PFSK-1 (cell line): ENCODE measurements around the gene ANKRD49. TPM values are rescaled to one million over a fixed set of nuclear protein-coding genes. Genes with fewer than 3 reads are reported as not detected.

Source experiments
- FOXP2 ChIP-seq: optimal IDR thresholded peaks from 2 replicates; pipeline ENCODE3; 2011; ENCODE audit warnings: borderline replicate concordance, control low read depth, inconsistent platforms; ENCODE audit not compliant: insufficient read depth; ENCODE audit errors: extremely low read length, extremely low read depth
- POLR2AphosphoS5 ChIP-seq: IDR thresholded peaks from 2 replicates; pipeline ENCODE4 v1.6.1; 2012; ENCODE audit warnings: low read depth, mild to moderate bottlenecking, control low read depth, low read length, moderate library complexity
- REST ChIP-seq, 2 experiments: IDR thresholded peaks; 2 replicates each; pipeline versions ENCODE4 v1.6.1 to v1.8.0; 2011 to 2012; ENCODE audit warnings: low read depth in 2 of 2, low read length in 2 of 2, control low read depth in 1 of 2, inconsistent platforms in 1 of 2, mild to moderate bottlenecking in 1 of 2, moderate library complexity in 1 of 2; ENCODE audit not compliant: insufficient read depth in 1 of 2
- SIN3A ChIP-seq: IDR thresholded peaks from 2 replicates; pipeline ENCODE4 v1.6.1; 2012; ENCODE audit warnings: mild to moderate bottlenecking, low read length, moderate library complexity, borderline replicate concordance; ENCODE audit not compliant: insufficient read depth
- TAF1 ChIP-seq: IDR thresholded peaks from 2 replicates; pipeline ENCODE4 v1.6.1; 2012; ENCODE audit warnings: low read length, control low read depth, borderline replicate concordance; ENCODE audit not compliant: insufficient read depth
- polyA plus RNA-seq: library from polyadenylated mRNA; unstranded; fragments of >200 nt; gene quantifications from one replicate; pipeline ENCODE4 v1.2.1, GENCODE V29; 2012; ENCODE audit warnings: low read depth, missing spikeins; ENCODE audit not compliant: insufficient read length

ANKRD49 gene, protein sequence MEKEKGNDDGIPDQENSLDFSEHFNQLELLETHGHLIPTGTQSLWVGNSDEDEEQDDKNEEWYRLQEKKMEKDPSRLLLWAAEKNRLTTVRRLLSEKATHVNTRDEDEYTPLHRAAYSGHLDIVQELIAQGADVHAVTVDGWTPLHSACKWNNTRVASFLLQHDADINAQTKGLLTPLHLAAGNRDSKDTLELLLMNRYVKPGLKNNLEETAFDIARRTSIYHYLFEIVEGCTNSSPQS
- polyA plus RNA-seq, result 4.3 TPM

- TF ChIP-seq FOXP2, result no peak
- TF ChIP-seq POLR2AphosphoS5, result peak; percentile 83
- no peak; a peak in 1 of 4 replicates for TF ChIP-seq REST (IDR thresholded peaks at IDR 0.05; ENCODE audit: insufficient read depth in 1 of 2, low read depth in 2 of 2, low read length in 2 of 2)
- peak; percentile 97 for TF ChIP-seq SIN3A
- peak; percentile 40; the same call in 1 of the 2 replicates for TF ChIP-seq TAF1
These were observed at the start of gene ANKRD49, which contains the start of gene MRE11 for GRCh38 chr11:94493281-94494125. ANKRD49 (plus strand) TSS chr11:94493984; CDS start chr11:94496694, 2,710 bp downstream. MRE11 (minus strand) TSS chr11:94493844; CDS start chr11:94492801, 1,043 bp downstream.

GRCh38 chr11:94445641-94446040, 48.1 kb upstream of the ANKRD49 start:
- TF ChIP-seq POLR2AphosphoS5 (no peak), REST (IDR thresholded peaks at IDR 0.05; ENCODE audit: insufficient read depth in 1 of 2, low read depth in 2 of 2, low read length in 2 of 2) (no peak), TAF1 (no peak)

- TF ChIP-seq FOXP2 (no peak), SIN3A (no peak), TAF1 (no peak), REST (IDR thresholded peaks at IDR 0.05; ENCODE audit: insufficient read depth in 1 of 2, low read depth in 2 of 2, low read length in 2 of 2) (no peak), POLR2AphosphoS5 (no peak)
These were observed 46.6 kb upstream of the ANKRD49 start for GRCh38 chr11:94447149-94447548.

- no peak for TF ChIP-seq TAF1
These were observed 44.8 kb upstream of the ANKRD49 start for GRCh38 chr11:94449029-94449428.

DNA sequence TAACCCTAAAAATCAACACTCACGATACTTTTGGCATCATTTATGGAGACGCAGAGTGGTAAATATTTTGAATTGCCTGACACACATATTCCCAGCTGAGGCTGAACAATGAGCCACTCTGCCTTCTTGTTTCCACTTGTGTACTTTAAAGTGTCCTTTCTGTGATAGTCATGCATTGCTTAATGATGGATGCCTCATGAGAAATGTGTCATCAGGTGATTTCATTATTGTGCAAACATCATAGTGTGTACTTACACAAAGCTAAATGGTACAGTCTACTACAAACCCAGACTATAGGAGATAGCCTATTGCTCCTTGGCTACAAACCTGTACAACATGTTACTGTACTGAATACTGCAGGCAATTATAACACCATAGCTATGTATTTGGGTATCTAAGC, 44.3 kb upstream of the ANKRD49 start:
- no peak for TF ChIP-seq REST (IDR thresholded peaks at IDR 0.05; ENCODE audit: insufficient read depth in 1 of 2, low read depth in 2 of 2, low read length in 2 of 2)
- TF ChIP-seq FOXP2, result no peak
- no peak for TF ChIP-seq TAF1
- no peak for TF ChIP-seq SIN3A
- TF ChIP-seq POLR2AphosphoS5, result no peak
